ENCODE measurements around the gene KIF11.

The KIF11 gene

DNA sequence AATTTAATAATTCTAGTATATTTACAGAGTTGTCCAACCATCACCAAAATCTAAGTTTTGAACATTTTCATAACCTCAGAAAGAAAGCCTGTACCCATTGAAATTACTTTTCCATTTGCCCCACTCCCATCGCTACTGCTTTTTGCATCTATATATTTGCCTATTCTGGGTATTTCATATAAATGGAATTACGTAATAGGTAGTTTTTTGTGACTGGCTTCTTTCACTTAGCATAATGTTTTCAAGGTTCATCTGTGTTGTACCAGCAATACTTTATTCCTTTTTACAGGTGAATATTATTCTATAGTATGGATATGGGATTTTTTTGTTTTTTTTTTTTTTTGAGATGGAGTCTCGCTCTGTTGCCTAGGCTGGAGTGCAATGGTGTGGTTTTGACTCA is 22.6 kb downstream of the KIF11 start:
- no peak for DNase-seq
- no peaks in the 10 kb centered on the region for H3K9me3 ChIP-seq
- no peak overlapping the region for H3K4me3 ChIP-seq
- TF ChIP-seq, protein P1, sequence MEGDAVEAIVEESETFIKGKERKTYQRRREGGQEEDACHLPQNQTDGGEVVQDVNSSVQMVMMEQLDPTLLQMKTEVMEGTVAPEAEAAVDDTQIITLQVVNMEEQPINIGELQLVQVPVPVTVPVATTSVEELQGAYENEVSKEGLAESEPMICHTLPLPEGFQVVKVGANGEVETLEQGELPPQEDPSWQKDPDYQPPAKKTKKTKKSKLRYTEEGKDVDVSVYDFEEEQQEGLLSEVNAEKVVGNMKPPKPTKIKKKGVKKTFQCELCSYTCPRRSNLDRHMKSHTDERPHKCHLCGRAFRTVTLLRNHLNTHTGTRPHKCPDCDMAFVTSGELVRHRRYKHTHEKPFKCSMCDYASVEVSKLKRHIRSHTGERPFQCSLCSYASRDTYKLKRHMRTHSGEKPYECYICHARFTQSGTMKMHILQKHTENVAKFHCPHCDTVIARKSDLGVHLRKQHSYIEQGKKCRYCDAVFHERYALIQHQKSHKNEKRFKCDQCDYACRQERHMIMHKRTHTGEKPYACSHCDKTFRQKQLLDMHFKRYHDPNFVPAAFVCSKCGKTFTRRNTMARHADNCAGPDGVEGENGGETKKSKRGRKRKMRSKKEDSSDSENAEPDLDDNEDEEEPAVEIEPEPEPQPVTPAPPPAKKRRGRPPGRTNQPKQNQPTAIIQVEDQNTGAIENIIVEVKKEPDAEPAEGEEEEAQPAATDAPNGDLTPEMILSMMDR (IDR thresholded peaks at IDR 0.05) = no peak
- H3K27me3 ChIP-seq = no peaks in the 10 kb centered on the region
- H3K27ac ChIP-seq = no peak overlapping the region
- H3K4me1 ChIP-seq = no peaks in the 10 kb centered on the region
- intact Hi-C loops (cut with DNase I; ENCODE audit: low total_unique reads) = no loop called here
- no peaks in the 10 kb centered on the region for H3K36me3 ChIP-seq

DNA sequence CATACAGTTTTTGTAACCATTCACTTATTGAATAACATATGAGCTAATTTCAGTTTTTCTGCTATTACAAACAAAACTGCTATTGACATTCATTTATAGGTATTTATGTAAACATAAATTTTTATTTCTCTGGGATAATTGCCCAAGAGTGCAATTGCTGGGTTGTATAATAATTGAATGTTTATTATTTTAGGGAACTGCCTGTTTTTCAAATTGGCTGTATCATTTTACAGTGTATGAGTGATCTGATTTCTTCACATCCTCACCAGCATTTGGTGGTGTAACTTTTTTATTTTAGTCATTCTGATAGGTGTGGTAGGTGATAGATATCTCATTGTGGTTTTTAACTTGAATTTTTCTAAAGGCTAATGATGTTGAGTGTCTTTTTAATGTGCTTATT is 26.4 kb downstream of the KIF11 start:
- TF ChIP-seq, protein P1 (IDR thresholded peaks at IDR 0.05) = no peak
- Histone ChIP-seq H3K27me3 (no peaks in the 10 kb centered on the region), H3K9me3 (no peaks in the 10 kb centered on the region), H3K4me3 (no peak overlapping the region), H3K36me3 (no peaks in the 10 kb centered on the region), H3K27ac (no peak overlapping the region), H3K4me1 (no peaks in the 10 kb centered on the region)
- DNase-seq = no peak
- intact Hi-C loops (cut with DNase I; ENCODE audit: low total_unique reads) = no loop called here

DNA sequence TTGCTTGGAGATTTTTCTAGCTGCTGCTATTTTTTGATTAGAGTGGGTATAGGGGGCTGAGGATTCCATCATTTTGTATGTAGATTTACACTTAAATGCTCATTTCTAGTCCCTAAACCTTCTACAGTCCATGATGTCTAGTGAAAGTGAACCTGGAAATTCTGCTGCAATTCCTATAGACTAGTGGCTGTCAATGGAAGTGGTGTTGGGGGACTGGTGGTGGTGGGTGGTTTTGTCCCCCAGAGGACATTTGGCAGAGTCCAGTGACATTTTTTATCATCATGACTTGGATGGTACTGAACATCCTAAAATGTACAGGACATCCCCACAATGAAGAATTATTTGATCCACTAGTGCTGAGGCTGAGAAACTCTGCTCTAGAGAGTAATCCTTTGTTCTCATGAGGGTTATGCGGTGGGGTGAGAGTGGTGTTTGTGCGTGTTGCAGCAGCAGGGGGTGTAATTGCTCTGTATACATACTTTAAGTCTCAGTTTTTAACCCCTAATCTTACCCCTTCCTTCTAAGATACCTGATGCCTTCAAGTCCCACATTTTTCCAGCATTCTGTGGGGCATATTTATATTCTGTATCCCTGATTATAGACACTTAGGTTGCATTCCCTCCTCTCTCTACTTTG is 35.0 kb downstream of the KIF11 start:
- intact Hi-C loops (cut with DNase I; ENCODE audit: low total_unique reads) = no loop called here
- H3K9me3 ChIP-seq = no peaks in the 10 kb centered on the region
- H3K27ac ChIP-seq = no peak overlapping the region
- TF ChIP-seq, protein P1 (IDR thresholded peaks at IDR 0.05) = no peak
- H3K27me3 ChIP-seq = no peaks in the 10 kb centered on the region
- no peak for DNase-seq
- no peaks in the 10 kb centered on the region for H3K4me1 ChIP-seq
- H3K4me3 ChIP-seq = no peak overlapping the region
- H3K36me3 ChIP-seq = no peaks in the 10 kb centered on the region

DNA sequence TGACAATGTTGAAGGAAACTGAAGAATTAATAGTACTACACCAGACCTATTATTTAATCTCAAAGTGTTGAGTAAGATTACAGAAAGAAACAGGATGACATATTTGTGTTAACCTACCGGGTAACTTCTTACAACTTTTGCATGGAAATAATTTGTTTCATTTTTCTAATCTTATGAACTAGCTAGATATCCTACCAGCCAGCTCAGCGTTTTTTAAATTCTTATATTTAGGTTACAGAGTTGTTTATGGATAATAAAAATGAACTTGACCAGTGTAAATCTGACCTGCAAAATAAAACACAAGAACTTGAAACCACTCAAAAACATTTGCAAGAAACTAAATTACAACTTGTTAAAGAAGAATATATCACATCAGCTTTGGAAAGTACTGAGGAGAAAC is 37.0 kb downstream of the KIF11 start:
- Histone ChIP-seq H3K9me3 (no peaks in the 10 kb centered on the region), H3K27ac (no peak overlapping the region), H3K36me3 (no peaks in the 10 kb centered on the region), H3K27me3 (no peaks in the 10 kb centered on the region), H3K4me3 (no peak overlapping the region), H3K4me1 (no peaks in the 10 kb centered on the region)
- intact Hi-C loops (cut with DNase I; ENCODE audit: low total_unique reads) = no loop called here
- TF ChIP-seq, protein P1 (IDR thresholded peaks at IDR 0.05) = no peak
- DNase-seq = no peak

DNA sequence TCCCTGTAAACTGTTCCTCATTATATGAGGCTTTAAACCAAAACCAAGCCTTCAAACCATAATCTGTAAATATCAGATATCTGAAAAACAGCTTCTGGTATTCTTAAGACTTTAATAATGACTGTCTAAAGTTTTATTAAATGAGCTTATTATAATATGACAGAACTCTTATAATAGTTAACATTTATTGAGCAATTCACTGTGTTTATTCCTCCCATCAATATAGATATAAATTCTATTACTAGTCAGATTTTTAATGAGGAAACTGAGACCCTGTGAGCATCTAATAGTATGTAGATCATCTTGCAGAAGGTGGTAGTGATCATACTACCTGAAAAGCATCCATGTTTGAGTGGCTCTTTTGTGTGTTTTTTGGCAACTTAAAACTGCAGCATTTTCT is 45.1 kb downstream of the KIF11 start:
- no peak for DNase-seq
- no peaks in the 10 kb centered on the region for H3K4me1 ChIP-seq
- no peak overlapping the region for H3K27ac ChIP-seq
- H3K27me3 ChIP-seq = no peaks in the 10 kb centered on the region
- intact Hi-C loops (cut with DNase I; ENCODE audit: low total_unique reads) = no loop called here
- H3K4me3 ChIP-seq = no peak overlapping the region
- H3K9me3 ChIP-seq = no peaks in the 10 kb centered on the region
- TF ChIP-seq, protein P1 (IDR thresholded peaks at IDR 0.05) = no peak
- no peaks in the 10 kb centered on the region for H3K36me3 ChIP-seq

DNA sequence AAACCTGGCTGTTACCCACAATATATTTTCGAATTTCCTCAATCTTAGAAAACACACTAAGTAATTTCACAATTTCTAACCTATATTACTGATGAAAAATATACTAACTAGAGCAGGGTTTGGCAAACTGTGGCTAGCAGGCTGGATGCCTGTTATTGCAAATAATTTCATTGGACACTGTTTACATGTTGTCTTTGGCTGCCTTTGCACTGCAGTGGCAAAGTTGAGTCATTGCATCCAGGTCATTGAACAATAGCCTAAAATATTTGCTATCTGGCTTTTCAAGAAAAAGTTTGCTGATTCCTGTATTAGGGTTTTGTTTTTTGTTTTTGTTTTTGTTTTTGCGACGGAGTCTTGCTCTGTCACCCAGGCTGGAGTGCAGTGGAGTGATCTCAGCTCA is 47.2 kb downstream of the KIF11 start:
- no peak for DNase-seq
- H3K4me3 ChIP-seq = no peak overlapping the region
- H3K27me3 ChIP-seq = no peaks in the 10 kb centered on the region
- no peaks in the 10 kb centered on the region for H3K4me1 ChIP-seq
- intact Hi-C loops (cut with DNase I; ENCODE audit: low total_unique reads) = no loop called here
- no peaks in the 10 kb centered on the region for H3K9me3 ChIP-seq
- no peaks in the 10 kb centered on the region for H3K36me3 ChIP-seq
- no peak overlapping the region for H3K27ac ChIP-seq
- TF ChIP-seq, protein P1 (IDR thresholded peaks at IDR 0.05) = no peak
